ENCODE results near the gene TMEM126A.
A peak's percentile ranks its signal among the peaks of the same experiment; 100 is the strongest.

Gene TMEM126A

DNA sequence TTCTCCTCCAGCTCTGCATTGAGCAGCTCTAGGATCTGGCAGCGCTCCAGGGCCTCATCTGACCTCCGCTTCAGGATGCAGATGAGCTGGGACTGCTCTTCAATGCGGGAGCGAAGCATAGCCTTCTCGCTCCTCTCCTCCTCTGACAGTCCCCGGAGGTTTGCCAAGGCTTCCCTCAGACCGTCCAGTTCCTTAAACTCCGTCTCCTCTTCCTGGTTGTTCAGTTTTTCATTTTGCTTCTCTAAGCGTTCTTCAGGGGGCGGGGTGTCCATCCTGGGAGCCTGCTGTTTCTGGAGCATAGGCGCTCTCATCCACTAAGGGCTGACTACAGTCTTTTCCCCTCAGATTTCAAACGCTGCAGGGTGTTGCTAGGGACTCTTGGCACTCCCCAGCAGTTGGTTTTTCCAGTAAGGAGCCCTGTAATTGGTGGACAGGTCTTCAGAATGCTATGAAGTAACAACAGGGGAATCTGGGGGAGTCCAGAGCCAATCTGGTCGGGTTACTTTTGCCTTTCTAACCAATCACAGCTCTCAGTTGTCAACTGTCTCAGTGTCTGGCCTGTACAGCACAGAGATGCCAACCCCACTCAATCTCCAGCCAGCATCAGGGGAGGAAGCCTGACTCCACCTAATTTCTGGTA, 38.2 kb downstream of the TMEM126A start, which contains the start of gene CCDC89:
CCDC89 (minus strand) TSS at position 376 of the 640 bp plus-strand sequence; CDS start at position 311, 65 bp downstream.
- DNase-seq (ENCODE audit: insufficient read length, low spot score) (peak; percentile 85), FAIRE-seq (peak; percentile 92)

DNA sequence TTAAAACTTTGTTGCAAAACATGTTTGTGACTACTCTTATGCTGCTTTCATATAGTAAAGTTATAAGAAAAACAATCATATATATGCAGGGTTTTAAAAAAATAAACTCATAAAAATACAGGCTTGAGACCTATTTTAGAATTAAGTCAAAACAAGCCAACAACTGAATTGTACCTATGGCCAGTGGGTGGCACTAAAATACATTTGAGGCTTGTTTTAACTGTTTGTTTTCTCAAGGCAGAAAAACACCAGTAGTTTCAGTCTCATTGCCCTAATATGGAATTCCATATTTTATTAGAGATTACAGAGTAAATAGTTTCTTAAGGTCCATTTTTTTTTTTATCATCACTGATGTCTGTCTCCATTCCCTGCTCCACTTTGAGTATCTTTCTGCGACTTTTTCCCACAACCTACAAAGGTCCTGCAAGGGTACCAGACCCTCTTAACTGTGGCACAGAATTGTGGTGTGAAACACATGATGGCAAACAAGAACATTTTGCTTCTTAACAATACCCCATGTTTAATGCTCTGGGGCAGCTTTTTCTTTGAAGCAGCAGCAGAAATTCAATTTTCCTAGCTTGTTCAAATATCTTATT, 46.7 kb downstream of the TMEM126A start:
- DNase-seq (ENCODE audit: insufficient read length, low spot score) (peak; percentile 43), FAIRE-seq (no peak)

DNA sequence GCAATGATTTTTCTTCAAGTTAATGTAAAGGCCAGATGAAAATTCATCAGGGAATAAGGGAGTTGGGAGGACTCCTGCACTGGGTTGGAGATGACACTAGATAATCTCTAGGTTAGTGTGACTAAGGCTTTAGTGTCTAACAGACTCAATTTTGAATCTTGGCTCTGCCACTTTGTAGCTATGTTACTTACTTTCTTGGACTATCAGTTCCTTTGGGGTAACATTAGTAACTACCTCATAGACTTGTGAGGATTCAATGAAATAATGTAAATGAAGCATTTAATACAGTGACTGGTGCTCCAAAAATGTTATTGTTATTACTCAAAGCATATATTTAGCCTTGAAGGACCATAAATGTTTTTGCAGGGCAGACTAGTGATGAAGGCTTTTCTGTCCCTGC, 47.8 kb downstream of the TMEM126A start:
- no peak for FAIRE-seq
- DNase-seq (ENCODE audit: insufficient read length, low spot score), result no peak

GRCh38 chr11:85697747-85698146, 50.0 kb downstream of the TMEM126A start:
- no peak for DNase-seq (ENCODE audit: insufficient read length, low spot score)
- FAIRE-seq, result no peak

DNA sequence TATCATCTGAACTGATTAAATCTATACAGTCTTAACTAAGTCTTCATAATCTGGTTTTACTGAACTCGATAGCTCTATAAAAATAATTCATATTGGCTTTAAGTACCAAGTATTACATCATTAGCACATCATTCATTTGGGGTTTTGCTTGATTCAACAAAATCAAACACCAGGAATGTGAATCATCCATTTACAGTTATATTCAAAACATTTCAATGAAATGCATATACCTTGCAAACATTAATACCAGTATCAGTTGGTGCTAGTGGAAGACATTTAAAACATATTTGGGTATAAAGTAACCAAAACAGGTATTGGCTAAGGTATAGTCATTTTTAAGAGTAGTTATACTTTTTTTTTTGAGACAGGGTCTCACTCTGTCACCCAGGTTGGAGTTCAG, 50.4 kb downstream of the TMEM126A start:
- no peak for FAIRE-seq

DNA sequence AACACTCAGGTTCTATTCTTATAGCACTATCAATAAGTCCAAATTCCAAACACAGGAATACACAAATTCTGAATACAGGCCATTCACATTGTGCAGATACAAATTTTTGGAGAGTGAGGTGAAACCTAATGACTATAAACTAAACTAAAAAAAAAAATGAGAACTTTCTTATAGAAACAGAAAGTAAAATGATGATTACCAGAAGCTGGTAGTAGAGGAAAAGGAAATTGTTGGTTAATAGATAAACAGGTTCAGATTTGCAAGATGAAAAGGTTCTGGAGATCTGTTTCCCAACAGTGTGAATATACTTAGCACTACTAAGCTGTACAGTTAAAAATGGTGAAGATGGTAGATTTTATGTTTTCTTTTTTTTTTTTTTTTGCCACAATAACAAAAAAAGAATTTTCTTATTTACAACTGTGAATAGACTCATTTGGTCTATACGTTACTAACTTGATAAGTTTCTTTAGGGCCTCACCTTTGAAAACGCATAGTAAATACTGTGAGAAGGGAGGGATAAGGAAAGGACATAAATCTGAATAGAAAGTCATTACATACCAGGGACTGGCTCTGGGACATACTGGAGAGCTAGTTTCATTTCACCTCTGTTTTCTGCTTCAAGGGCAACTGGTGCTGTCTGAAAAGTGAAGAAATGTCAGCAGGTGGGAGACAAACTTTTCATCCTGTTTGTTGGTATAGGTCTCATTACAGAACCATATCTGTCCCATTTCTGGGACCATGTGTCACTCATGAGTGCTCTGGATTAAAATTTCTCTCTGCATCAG, 52.4 kb downstream of the TMEM126A start:
- no peak for FAIRE-seq
- no peak for DNase-seq (ENCODE audit: insufficient read length, low spot score)

More for the DNA sequence above, 50.4 kb downstream of the TMEM126A start:
- no peak for DNase-seq (ENCODE audit: insufficient read length, low spot score)

- FAIRE-seq, result no peak
- DNase-seq (ENCODE audit: insufficient read length, low spot score), result no peak
Observed at GRCh38 chr11:85704967-85705366, 57.2 kb downstream of the TMEM126A start.

DNA sequence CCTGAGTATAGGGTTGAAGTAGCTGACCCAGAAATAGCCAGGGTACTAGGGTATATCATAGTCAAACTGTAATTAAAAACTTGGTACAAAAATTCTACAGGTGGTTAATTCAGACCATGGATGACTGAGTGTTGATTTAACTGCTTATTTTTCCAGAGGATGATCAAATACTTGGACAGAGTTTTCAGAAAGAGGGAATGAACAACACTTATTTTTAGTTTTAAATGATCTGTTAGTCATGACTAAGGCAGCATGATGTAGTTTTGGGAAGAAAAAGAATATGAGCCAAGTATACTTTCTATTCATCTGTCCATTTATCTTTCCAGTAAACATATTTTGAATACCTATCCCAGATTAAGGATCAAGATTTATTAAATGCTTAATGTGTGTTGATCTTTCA, 58.0 kb downstream of the TMEM126A start:
- FAIRE-seq, result no peak
- DNase-seq (ENCODE audit: insufficient read length, low spot score), result no peak

All from HTR-8/SVneo (cell line).